HCT116 (cell line): ENCODE results near the gene MYCN. TPM values are rescaled to one million over a fixed set of nuclear protein-coding genes. Genes with fewer than 3 reads are reported as not detected.

Source experiments
- ATAC-seq: fragments of 200-7000 bp; cut with Tn5 transposase; 2 replicates; pipeline ENCODE4 v1.9.1; 2020; ENCODE audit warnings: mild to moderate bottlenecking, moderate library complexity
- BruUV-seq: library from RNA; stranded (reverse); fragments of 400-500 nt; replicated peaks from 2 replicates; lab custom pipeline; 2021; lab: Mats Ljungman, UMichigan
- CTCF ChIA-PET: fragments of 300-600 bp; sonication (Branson Sonifier 250); formaldehyde crosslinking; loops from one replicate; lab custom pipeline; 2021; ENCODE audit warnings: antibody characterized with exemption; lab: Charles Lee
- POLR2A ChIA-PET: fragments of 300-600, 350-600 bp; sonication (Branson Sonifier 250); formaldehyde crosslinking; loops from one replicate; lab custom pipeline; 2021; ENCODE audit warnings: antibody characterized with exemption; lab: Charles Lee
- RAD21 ChIA-PET, 2 experiments: fragments of 300-600 bp; sonication (Branson Sonifier 250); formaldehyde crosslinking; loops; one replicate each; lab custom pipeline; 2023; ENCODE audit warnings: low total read pairs in 2 of 2; ENCODE audit not compliant: uncharacterized antibody in 2 of 2, unreplicated experiment in 2 of 2, low non-redundant PET in 1 of 2; lab: Charles Lee
- DNase-seq: peaks from one replicate; pipeline ENCODE4 v3.0.0-alpha.2; 2010; ENCODE audit warnings: low read depth, low spot score
- H2AFZ ChIP-seq: fragments of 200-600 bp; shearing (Covaris generic), sonication (generic); 2 replicates; pipeline ENCODE4 v1.6.1; 2017; ENCODE audit warnings: low read depth, mixed run types, mixed read lengths, antibody characterized with exemption, low read length; ENCODE audit not compliant: poor library complexity, severe bottlenecking
- H3K27ac ChIP-seq: 2 replicates; pipeline ENCODE4 v1.5.1; 2012; ENCODE audit warnings: low read depth, low read length
- H3K27me3 ChIP-seq: fragments of 200-600 bp; sonication (generic); 2 replicates; pipeline ENCODE4 v1.6.1; 2016; ENCODE audit warnings: mixed run types, low read length, mixed read lengths; ENCODE audit not compliant: insufficient read depth
- H3K36me3 ChIP-seq, 2 experiments: fragments of 200-500 bp in 1 of 2; fragments of 200-600 bp in 1 of 2; sonication (Bioruptor generic) in 1 of 2; sonication (generic) in 1 of 2; 2 replicates each; pipeline versions ENCODE4 v1.5.1 to v1.6.1; 2014 to 2016; ENCODE audit warnings: low read length in 2 of 2, inconsistent platforms in 1 of 2, mixed read lengths in 1 of 2, mixed run types in 1 of 2; ENCODE audit not compliant: insufficient read depth in 2 of 2, control insufficient read depth in 1 of 2
- H3K4me1 ChIP-seq, 2 experiments: fragments of 200-600 bp in 1 of 2; sonication (generic) in 1 of 2; 2 replicates each; pipeline versions ENCODE4 v1.5.1 to v1.6.1; 2012 to 2017; ENCODE audit warnings: low read length in 2 of 2, inconsistent platforms in 1 of 2, mild to moderate bottlenecking in 1 of 2, mixed read lengths in 1 of 2, mixed run types in 1 of 2, moderate library complexity in 1 of 2; ENCODE audit not compliant: insufficient read depth in 2 of 2, control insufficient read depth in 1 of 2
- H3K4me2 ChIP-seq: fragments of 200-600 bp; sonication (generic); 2 replicates; pipeline ENCODE4 v1.6.1; 2017; ENCODE audit warnings: mixed run types, low read length, mixed read lengths
- H3K4me3 ChIP-seq, 2 experiments: fragments of 200-600 bp in 1 of 2; sonication (generic) in 1 of 2; replicated peaks in 1 of 2; 2 replicates each; pipeline ENCODE4 v1.5.1; 2011 to 2016; ENCODE audit warnings: low read length in 2 of 2, control low read depth in 1 of 2, low read depth in 1 of 2, mild to moderate bottlenecking in 1 of 2, mixed read lengths in 1 of 2, mixed run types in 1 of 2
- H3K79me2 ChIP-seq: fragments of 200-600 bp; sonication (generic); 2 replicates; pipeline ENCODE4 v1.6.1; 2017; ENCODE audit warnings: mild to moderate bottlenecking, mixed run types, low read length, moderate library complexity, mixed read lengths; ENCODE audit not compliant: insufficient read depth
- H3K9ac ChIP-seq: fragments of 200-600 bp; sonication (generic); 2 replicates; pipeline ENCODE4 v1.6.1; 2016; ENCODE audit warnings: low read length, mixed read lengths
- H3K9me2 ChIP-seq: fragments of 200-600 bp; sonication (generic), shearing (Covaris generic); 2 replicates; pipeline ENCODE4 v1.6.1; 2017; ENCODE audit warnings: mixed run types, mild to moderate bottlenecking, moderate library complexity; ENCODE audit not compliant: insufficient read depth
- H3K9me3 ChIP-seq, 2 experiments: fragments of 200-500 bp in 1 of 2; fragments of 200-600 bp in 1 of 2; sonication (Bioruptor generic) in 1 of 2; sonication (generic) in 1 of 2; 2 replicates each; pipeline ENCODE4 v1.6.1; 2014 to 2017; ENCODE audit warnings: low read length in 2 of 2, mixed read lengths in 2 of 2, inconsistent platforms in 1 of 2, low read depth in 1 of 2, mild to moderate bottlenecking in 1 of 2, mixed run types in 1 of 2, moderate library complexity in 1 of 2; ENCODE audit not compliant: control insufficient read depth in 1 of 2, insufficient read depth in 1 of 2
- H4K20me1 ChIP-seq: fragments of 200-600 bp; sonication (generic), shearing (Covaris generic); 2 replicates; pipeline ENCODE4 v1.6.1; 2017; ENCODE audit warnings: mixed run types, mild to moderate bottlenecking, moderate library complexity; ENCODE audit not compliant: insufficient read depth
- ATF3 ChIP-seq: IDR thresholded peaks from 2 replicates; pipeline ENCODE4 v1.6.1; 2012
- CBX3 ChIP-seq: IDR thresholded peaks from 2 replicates; pipeline ENCODE4 v1.6.1; 2012; ENCODE audit warnings: low read depth
- CEBPB ChIP-seq: IDR thresholded peaks from 2 replicates; pipeline ENCODE4 v1.6.1; 2012; ENCODE audit warnings: low read depth
- EGR1 ChIP-seq: IDR thresholded peaks from 2 replicates; pipeline ENCODE4 v1.6.1; 2012; ENCODE audit warnings: low read depth
- ELF1 ChIP-seq: IDR thresholded peaks from 2 replicates; pipeline ENCODE4 v1.6.1; 2012; ENCODE audit warnings: low read depth, borderline replicate concordance
- EZH2 ChIP-seq: fragments of 200-600 bp; sonication (generic); IDR thresholded peaks from 2 replicates; pipeline ENCODE4 v1.6.1; 2017; ENCODE audit warnings: antibody characterized with exemption, mixed run types
- EZH2phosphoT487 ChIP-seq: fragments of 200-600 bp; IDR thresholded peaks from 2 replicates; pipeline ENCODE4 v1.6.1; 2018; ENCODE audit warnings: antibody characterized with exemption, borderline replicate concordance
- FOSL1 ChIP-seq: IDR thresholded peaks from 2 replicates; pipeline ENCODE4 v1.6.1; 2012; ENCODE audit warnings: low read depth
- JUND ChIP-seq: IDR thresholded peaks from 2 replicates; pipeline ENCODE4 v1.6.1; 2012
- POLR2A ChIP-seq: IDR thresholded peaks from 2 replicates; pipeline ENCODE4 v1.7.0; 2011; ENCODE audit warnings: borderline replicate concordance; ENCODE audit not compliant: insufficient read depth, insufficient read length; ENCODE audit errors: extremely low read depth
- RAD21 ChIP-seq: IDR thresholded peaks from 2 replicates; pipeline ENCODE4 v1.6.1; 2012; ENCODE audit warnings: low read depth, mild to moderate bottlenecking
- SIN3A ChIP-seq: IDR thresholded peaks from 2 replicates; pipeline ENCODE4 v1.6.1; 2012; ENCODE audit warnings: low read depth
- SP1 ChIP-seq: IDR thresholded peaks from 2 replicates; pipeline ENCODE4 v1.6.1; 2012; ENCODE audit warnings: low read depth
- YY1 ChIP-seq: IDR thresholded peaks from 2 replicates; pipeline ENCODE4 v1.6.1; 2011; ENCODE audit warnings: low read length, low read depth, moderate library complexity, mild to moderate bottlenecking; ENCODE audit not compliant: insufficient replicate concordance; ENCODE audit errors: extremely low read depth
- ZBTB33 ChIP-seq: IDR thresholded peaks from 2 replicates; pipeline ENCODE4 v1.6.1; 2011; ENCODE audit warnings: mild to moderate bottlenecking, low read length, moderate library complexity; ENCODE audit not compliant: insufficient replicate concordance; ENCODE audit errors: extremely low read depth
- ZFX ChIP-seq: fragments of 450-650 bp; IDR thresholded peaks from 2 replicates; pipeline ENCODE4 v1.6.1; 2017
- ZNF274 ChIP-seq: fragments of 200-500 bp; sonication (Bioruptor generic); IDR thresholded peaks from 2 replicates; pipeline ENCODE4 v1.6.1; 2014; ENCODE audit warnings: mild to moderate bottlenecking, low read depth, low read length, inconsistent platforms
- intact Hi-C: fragments of 100-400 bp; cut with micrococcal nuclease; formaldehyde crosslinking; loops from 2 replicates; pipeline ENCODE4 v1.10.0; 2022
- total RNA-seq: library from RNA; stranded (reverse); gene quantifications from one replicate; pipeline ENCODE4 v1.2.1, GENCODE V29; 2021; ENCODE audit not compliant: unreplicated experiment
- TF ChIP-seq, protein P1 (sequence below): IDR thresholded peaks from 2 replicates; pipeline ENCODE4 v1.6.1; 2012

The MYCN gene
- total RNA-seq, 1 experiment from 2014 or later = not detected

DNA sequence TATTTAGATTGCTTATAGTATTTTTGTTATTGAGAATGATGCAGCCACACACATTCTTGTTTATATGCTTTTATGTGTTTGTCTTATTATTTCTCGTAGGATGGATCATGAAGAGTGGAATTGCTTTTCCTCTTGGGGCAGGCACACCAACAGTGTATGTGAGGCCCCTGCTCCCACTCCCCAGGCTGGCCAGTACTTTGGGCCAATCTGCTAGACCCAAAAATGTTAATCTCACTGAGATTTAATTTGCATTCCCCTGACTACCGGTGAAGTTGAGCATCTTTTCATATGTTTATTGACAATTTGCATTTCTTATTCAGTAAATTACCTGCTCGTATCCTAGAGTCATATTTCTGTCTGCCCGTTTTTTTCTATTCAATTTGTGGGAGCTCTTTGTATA lies 4.7 kb upstream of the MYCN start:
- TF ChIP-seq ATF3 (no peak), ELF1 (no peak)
- intact Hi-C loops = loop anchor here (10.0 kb wide), 1 partner anchor 829 kb away; no protein-coding TSS in a partner anchor
- Histone ChIP-seq H3K4me2 (no peak overlapping the region), H3K9me3 (no peaks in the 10 kb centered on the region), H3K27ac (no peak overlapping the region), H3K27me3 (peaks cover 13% of the 10 kb centered on the region; the same call in 1 of the 2 replicates), H3K4me3 (no peak overlapping the region), H3K9me2 (no peaks in the 10 kb centered on the region), H4K20me1 (no peaks in the 10 kb centered on the region), H3K9ac (no peak overlapping the region), H3K79me2 (no peaks in the 10 kb centered on the region), H2AFZ (no peak overlapping the region), H3K36me3 (no peaks in the 10 kb centered on the region), H3K4me1 (peaks cover 2 to 15% of the 10 kb centered on the region in 2 experiments; a peak in 3 of 4 replicates)
- ChIA-PET RAD21 (no interaction called here), CTCF (no interaction called here), POLR2A (no interaction called here)
- BruUV-seq = no TSS peak
- no peak for DNase-seq
- no peak for ATAC-seq

- Histone ChIP-seq H4K20me1 (no peaks in the 10 kb centered on the region), H3K9ac (no peak overlapping the region), H2AFZ (no peak overlapping the region), H3K27me3 (peaks cover 13% of the 10 kb centered on the region; the same call in 1 of the 2 replicates), H3K79me2 (no peaks in the 10 kb centered on the region), H3K4me1 (peaks cover 2 to 15% of the 10 kb centered on the region in 2 experiments; a peak in 3 of 4 replicates), H3K9me3 (no peaks in the 10 kb centered on the region), H3K36me3 (no peaks in the 10 kb centered on the region), H3K9me2 (no peaks in the 10 kb centered on the region), H3K27ac (no peak overlapping the region), H3K4me2 (no peak overlapping the region), H3K4me3 (no peak overlapping the region)
- CTCF ChIA-PET = no interaction called here
- BruUV-seq = no TSS peak
- POLR2A ChIA-PET = no interaction called here
- intact Hi-C loops = loop anchor here (10.0 kb wide), 1 partner anchor 828 kb away; no protein-coding TSS in a partner anchor
- DNase-seq (no peak), ATAC-seq (no peak)
- RAD21 ChIA-PET = no interaction called here
- TF ChIP-seq ZBTB33 (no peak), POLR2A (no peak), FOSL1 (no peak), EZH2phosphoT487 (no peak), CEBPB (no peak), EGR1 (no peak), ZFX (no peak), ELF1 (no peak), RAD21 (no peak), SP1 (no peak), YY1 (no peak), CBX3 (no peak), JUND (no peak), SIN3A (no peak), ZNF274 (no peak), EZH2 (no peak)
- TF ChIP-seq, protein P1, sequence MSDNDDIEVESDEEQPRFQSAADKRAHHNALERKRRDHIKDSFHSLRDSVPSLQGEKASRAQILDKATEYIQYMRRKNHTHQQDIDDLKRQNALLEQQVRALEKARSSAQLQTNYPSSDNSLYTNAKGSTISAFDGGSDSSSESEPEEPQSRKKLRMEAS = no peak
Observed at GRCh38 chr2:15936277-15937104, 3.9 kb upstream of the MYCN start.
